Colonic mucosa (tissue), 4 donors: ENCODE data around the gene CEP68. TPM values are rescaled to one million over a fixed set of nuclear protein-coding genes. Genes with fewer than 3 reads are reported as not detected.

ENCODE experiments used
- DNase-seq: peaks from one replicate; pipeline ENCODE4 v3.0.0-alpha.2; 2020
- H3K27ac ChIP-seq: fragments of 200-600 bp; one replicate; pipeline ENCODE4 v1.8.0; 2021
- H3K27me3 ChIP-seq: fragments of 200-600 bp; one replicate; pipeline ENCODE4 v1.8.0; 2021
- H3K36me3 ChIP-seq: fragments of 200-600 bp; one replicate; pipeline ENCODE4 v1.8.0; 2021
- H3K4me1 ChIP-seq: fragments of 200-600 bp; one replicate; pipeline ENCODE4 v1.8.0; 2021; ENCODE audit warnings: mild to moderate bottlenecking
- H3K4me3 ChIP-seq: fragments of 200-600 bp; one replicate; pipeline ENCODE4 v1.8.0; 2021
- H3K9ac ChIP-seq, 2 donors: one replicate each; pipeline ENCODE4 v1.7.0; 2013; ENCODE audit warnings: control low read depth in 2 of 2, low read depth in 2 of 2, low read length in 2 of 2
- H3K9me3 ChIP-seq: fragments of 200-600 bp; one replicate; pipeline ENCODE4 v1.8.0; 2021
- intact Hi-C: fragments of 100-400 bp; cut with DNase I; formaldehyde crosslinking; loops from one replicate; pipeline ENCODE4 v1.14.1; 2022
- total RNA-seq, 2 donors: library from RNA; stranded (reverse); fragmentation: NEBNext Ultra II Directional in 1 of 2; extraction: Animal tissue kit (Norgen Biotek cat#: 25700) in 1 of 2; gene quantifications; one replicate each; pipeline ENCODE4 v1.2.1, GENCODE V29; 2021
- TF ChIP-seq, protein P1 (sequence below): fragments of 200-600 bp; IDR thresholded peaks from one replicate; pipeline ENCODE4 v1.8.0; 2022; ENCODE audit warnings: antibody characterized with exemption, mild to moderate bottlenecking
- donor health status: healthy.
- donor health status: DM: no; HTN: no; CAD: no.
- donor health status: DM: no; HTN: no; CAD: no.

The CEP68 gene
- total RNA-seq, 2 donors from 2014 or later, result 7.1 to 8.5 TPM

DNA sequence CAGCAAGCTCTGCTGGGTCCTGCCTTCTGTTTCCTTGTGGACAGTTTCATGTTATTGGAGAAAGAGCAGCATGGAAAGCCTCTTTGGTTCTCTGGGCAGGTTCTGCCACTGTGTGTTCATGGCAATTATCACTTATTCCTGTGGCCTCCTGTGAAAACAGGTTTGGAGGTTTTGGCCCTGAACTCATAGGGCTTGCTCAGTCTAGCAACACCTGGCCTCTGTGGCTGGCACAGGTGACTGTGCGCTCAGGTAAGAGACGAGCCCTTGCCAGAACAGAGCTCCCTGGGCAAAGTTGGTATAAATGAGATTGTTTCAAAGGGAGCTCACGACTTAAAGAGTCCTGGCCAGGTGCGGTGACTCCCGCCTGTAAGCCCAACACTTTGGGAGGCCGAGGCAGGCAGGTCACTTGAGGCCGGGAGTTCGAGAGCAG is 5.7 kb downstream of the CEP68 start:
- peaks cover 12% of the 10 kb centered on the region for H3K4me1 ChIP-seq
- no peaks in the 10 kb centered on the region for H3K36me3 ChIP-seq
- TF ChIP-seq, protein P1, sequence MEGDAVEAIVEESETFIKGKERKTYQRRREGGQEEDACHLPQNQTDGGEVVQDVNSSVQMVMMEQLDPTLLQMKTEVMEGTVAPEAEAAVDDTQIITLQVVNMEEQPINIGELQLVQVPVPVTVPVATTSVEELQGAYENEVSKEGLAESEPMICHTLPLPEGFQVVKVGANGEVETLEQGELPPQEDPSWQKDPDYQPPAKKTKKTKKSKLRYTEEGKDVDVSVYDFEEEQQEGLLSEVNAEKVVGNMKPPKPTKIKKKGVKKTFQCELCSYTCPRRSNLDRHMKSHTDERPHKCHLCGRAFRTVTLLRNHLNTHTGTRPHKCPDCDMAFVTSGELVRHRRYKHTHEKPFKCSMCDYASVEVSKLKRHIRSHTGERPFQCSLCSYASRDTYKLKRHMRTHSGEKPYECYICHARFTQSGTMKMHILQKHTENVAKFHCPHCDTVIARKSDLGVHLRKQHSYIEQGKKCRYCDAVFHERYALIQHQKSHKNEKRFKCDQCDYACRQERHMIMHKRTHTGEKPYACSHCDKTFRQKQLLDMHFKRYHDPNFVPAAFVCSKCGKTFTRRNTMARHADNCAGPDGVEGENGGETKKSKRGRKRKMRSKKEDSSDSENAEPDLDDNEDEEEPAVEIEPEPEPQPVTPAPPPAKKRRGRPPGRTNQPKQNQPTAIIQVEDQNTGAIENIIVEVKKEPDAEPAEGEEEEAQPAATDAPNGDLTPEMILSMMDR, result no peak
- H3K9me3 ChIP-seq, result no peaks in the 10 kb centered on the region
- intact Hi-C loops, result loop anchor here (5.0 kb wide), 2 partner anchors 125 to 510 kb away; no protein-coding TSS in a partner anchor
- no peak for DNase-seq
- no peak overlapping the region for H3K9ac ChIP-seq
- H3K4me3 ChIP-seq, result no peak overlapping the region
- H3K27me3 ChIP-seq, result no peaks in the 10 kb centered on the region
- H3K27ac ChIP-seq, result no peak overlapping the region

GRCh38 chr2:65062843-65063825 is 6.9 kb downstream of the CEP68 start:
- Histone ChIP-seq H3K4me1 (peaks cover 7% of the 10 kb centered on the region), H3K9ac (peak overlapping the region in 1 of 2 donors; percentile 28), H3K4me3 (no peak overlapping the region), H3K36me3 (no peaks in the 10 kb centered on the region), H3K27me3 (no peaks in the 10 kb centered on the region), H3K27ac (no peak overlapping the region), H3K9me3 (no peaks in the 10 kb centered on the region)
- intact Hi-C loops, result loop anchor here (5.0 kb wide), 2 partner anchors 124 to 509 kb away; no protein-coding TSS in a partner anchor
- TF ChIP-seq, protein P1, result no peak
- DNase-seq, result no peak

DNA sequence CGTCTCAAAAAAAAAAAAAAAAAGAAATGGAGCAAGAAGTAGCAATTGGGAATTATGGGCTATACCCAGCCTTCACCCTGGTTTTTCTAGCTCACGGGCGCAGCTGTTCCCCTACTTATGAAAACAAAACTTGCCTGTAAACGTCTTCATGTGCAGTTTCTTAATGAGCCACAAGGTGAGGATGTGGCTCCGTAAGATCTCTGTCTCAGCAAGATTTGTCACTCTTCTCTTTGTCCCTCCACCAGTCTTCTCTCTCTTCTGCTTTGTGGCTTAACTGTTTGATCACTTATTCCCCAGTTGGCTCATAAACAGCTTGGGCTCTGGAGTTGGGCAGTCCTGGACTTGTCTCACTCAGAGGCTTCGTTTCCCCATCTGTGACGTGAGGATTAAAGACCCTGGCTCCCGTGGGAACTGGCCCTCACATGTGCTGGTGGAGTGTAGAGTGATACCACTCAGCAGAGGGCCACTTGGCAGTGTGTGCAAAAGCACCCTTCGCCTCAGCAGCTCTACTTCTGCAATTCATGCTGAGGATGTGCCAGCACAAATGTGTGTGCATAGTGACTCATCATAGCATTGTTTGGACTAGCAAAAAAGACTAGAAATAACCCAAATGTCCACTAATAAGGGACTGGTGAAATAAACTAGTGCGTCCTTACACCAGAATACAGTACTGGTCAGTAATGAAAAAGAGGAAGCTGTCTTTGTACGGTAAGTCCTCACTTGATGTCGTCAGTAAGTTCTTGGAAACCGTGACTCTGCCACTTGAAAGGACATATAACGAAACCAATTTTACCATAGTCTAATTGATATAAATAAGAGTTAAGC is 8.7 kb downstream of the CEP68 start:
- H3K9ac ChIP-seq, result peak overlapping the region in 1 of 2 donors; percentile 60
- H3K9me3 ChIP-seq, result no peaks in the 10 kb centered on the region
- H3K4me1 ChIP-seq, result peaks cover 7% of the 10 kb centered on the region
- H3K4me3 ChIP-seq, result no peak overlapping the region
- intact Hi-C loops, result loop anchor here (5.0 kb wide), 2 partner anchors 122 to 507 kb away; no protein-coding TSS in a partner anchor
- no peaks in the 10 kb centered on the region for H3K27me3 ChIP-seq
- TF ChIP-seq, protein P1, result peak; percentile 66
- H3K36me3 ChIP-seq, result no peaks in the 10 kb centered on the region
- DNase-seq, result peak; percentile 59
- peak overlapping the region; percentile 49 for H3K27ac ChIP-seq

GRCh38 chr2:65067806-65068553 is 11.8 kb downstream of the CEP68 start:
- Histone ChIP-seq H3K27me3 (no peaks in the 10 kb centered on the region), H3K36me3 (no peaks in the 10 kb centered on the region), H3K9me3 (no peaks in the 10 kb centered on the region), H3K9ac (no peak overlapping the region), H3K4me3 (no peak overlapping the region), H3K27ac (no peak overlapping the region), H3K4me1 (peaks cover 12% of the 10 kb centered on the region)
- TF ChIP-seq, protein P1, result no peak
- intact Hi-C loops, result no loop called here
- DNase-seq, result no peak
